ENCODE results near the gene STK11. TPM values are rescaled to one million over a fixed set of nuclear protein-coding genes. Genes with fewer than 3 reads are reported as not detected.

The STK11 gene
- total RNA-seq, 1 donor from 2014 or later = 27.4 TPM

GRCh38 chr19:1239420-1239795 is 33.8 kb downstream of the STK11 start:
- Histone ChIP-seq H3K9ac (no peak overlapping the region), H3K9me3 (ENCODE audit: low read depth) (no peaks in the 10 kb centered on the region), H3F3A (ENCODE audit: low read depth) (peaks cover 34% of the 10 kb centered on the region), H3K4me3 (peak overlapping the region; percentile 52), H3K27ac (no peak overlapping the region), H3K79me2 (ENCODE audit: low read depth) (peaks cover 20% of the 10 kb centered on the region), H3K36me3 (no peaks in the 10 kb centered on the region), H3K4me1 (peaks cover 13% of the 10 kb centered on the region), H3K4me2 (peak overlapping the region; percentile 97), H2AFZ (replicated peaks) (no peak overlapping the region), H3K27me3 (peaks cover 7% of the 10 kb centered on the region), H4K20me1 (ENCODE audit: low read depth) (peaks cover 14% of the 10 kb centered on the region)
- no peak overlapping the region for H3K27ac Mint-ChIP-seq
- DNase-seq (ENCODE audit: low spot score) = peak; percentile 26
- peak overlapping the region; percentile 89 for H3K4me3 Mint-ChIP-seq
- H3K36me3 Mint-ChIP-seq = no peaks in the 10 kb centered on the region
- no peaks in the 10 kb centered on the region for H3K9me3 Mint-ChIP-seq
- H3K27me3 Mint-ChIP-seq (ENCODE audit: insufficient read depth, low read depth) = peaks cover 10% of the 10 kb centered on the region
- peaks cover 29% of the 10 kb centered on the region for H3K4me1 Mint-ChIP-seq
- TF ChIP-seq CTCF (IDR thresholded peaks at IDR 0.05) (no peak), EZH2phosphoT487 (IDR thresholded peaks at IDR 0.05) (no peak), EZH2 (IDR thresholded peaks at IDR 0.05) (no peak)

DNA sequence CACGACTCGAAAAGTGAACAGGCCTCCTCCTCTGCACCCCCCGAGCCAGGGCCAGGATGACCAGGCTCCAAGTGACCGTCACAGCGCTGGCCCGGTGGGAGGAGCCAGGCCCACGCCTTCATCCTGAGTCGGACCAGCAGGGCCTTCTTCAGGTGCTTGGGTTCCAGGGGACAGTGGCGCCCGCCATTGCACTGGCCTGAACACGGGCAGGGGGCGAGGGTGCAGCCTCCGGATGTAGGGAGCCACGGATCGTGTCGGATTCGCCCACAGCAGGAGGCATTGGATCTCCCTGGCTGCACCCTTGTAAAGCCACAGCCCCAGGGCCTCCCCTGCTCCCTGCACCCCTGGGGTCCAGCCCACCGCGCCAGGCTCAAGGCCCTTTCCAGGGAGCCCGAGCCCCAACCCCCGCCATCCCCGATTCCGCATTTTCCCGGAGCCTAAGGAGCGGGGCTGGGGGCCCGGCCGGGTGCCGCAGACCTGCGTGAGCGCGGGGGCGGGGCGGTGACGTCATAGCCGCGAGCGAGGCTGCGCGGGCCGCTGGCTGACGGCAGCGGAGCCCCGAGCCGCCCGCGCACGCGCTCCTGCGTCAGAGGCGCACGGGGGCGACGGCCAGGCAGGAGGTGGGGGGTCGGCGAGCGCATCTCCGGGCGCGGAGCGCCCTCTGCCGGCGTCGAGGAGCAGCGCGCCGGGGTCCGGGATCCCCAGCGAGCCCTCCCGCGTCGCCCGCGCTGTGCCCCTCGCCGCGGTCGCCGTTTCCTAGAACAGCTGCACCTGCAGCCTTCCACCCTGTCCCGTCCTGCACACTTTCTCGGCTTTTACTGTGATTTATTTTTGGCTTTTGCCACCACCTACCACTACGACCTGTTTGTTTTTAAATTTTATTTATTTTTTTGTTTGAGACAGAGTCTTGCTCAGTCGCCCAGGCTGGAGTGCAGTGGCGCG is 34.5 kb downstream of the STK11 start:
- Histone ChIP-seq H3K4me3 (peak overlapping the region; percentile 52), H3K79me2 (ENCODE audit: low read depth) (peaks cover 20% of the 10 kb centered on the region), H2AFZ (replicated peaks) (peak overlapping the region; percentile 65), H3K36me3 (no peaks in the 10 kb centered on the region), H3K4me2 (peak overlapping the region; percentile 97), H3F3A (ENCODE audit: low read depth) (peaks cover 39% of the 10 kb centered on the region), H3K9me3 (ENCODE audit: low read depth) (no peaks in the 10 kb centered on the region), H3K9ac (no peak overlapping the region), H4K20me1 (ENCODE audit: low read depth) (peaks cover 20% of the 10 kb centered on the region), H3K4me1 (peaks cover 17% of the 10 kb centered on the region), H3K27ac (no peak overlapping the region), H3K27me3 (peaks cover 7% of the 10 kb centered on the region)
- peak overlapping the region; percentile 89 for H3K4me3 Mint-ChIP-seq
- H3K27ac Mint-ChIP-seq = no peak overlapping the region
- no peaks in the 10 kb centered on the region for H3K36me3 Mint-ChIP-seq
- TF ChIP-seq CTCF (IDR thresholded peaks at IDR 0.05) (peak; percentile 79), EZH2phosphoT487 (IDR thresholded peaks at IDR 0.05) (no peak)
- DNase-seq (ENCODE audit: low spot score) = peak; percentile 97
- peaks cover 10% of the 10 kb centered on the region for H3K27me3 Mint-ChIP-seq (ENCODE audit: insufficient read depth, low read depth)
- no peaks in the 10 kb centered on the region for H3K9me3 Mint-ChIP-seq
- peaks cover 33% of the 10 kb centered on the region for H3K4me1 Mint-ChIP-seq

GRCh38 chr19:1240925-1241324 is 35.3 kb downstream of the STK11 start:
- H2AFZ ChIP-seq (replicated peaks) = no peak overlapping the region

More at GRCh38 chr19:1240925-1241324, 35.3 kb downstream of the STK11 start:
- no peaks in the 10 kb centered on the region for H3K36me3 ChIP-seq
- peaks cover 17% of the 10 kb centered on the region for H3K4me1 ChIP-seq
- peaks cover 23% of the 10 kb centered on the region for H4K20me1 ChIP-seq (ENCODE audit: low read depth)
- H3K27ac ChIP-seq = no peak overlapping the region
- no peaks in the 10 kb centered on the region for H3K9me3 ChIP-seq (ENCODE audit: low read depth)
- no peak overlapping the region for H3K9ac ChIP-seq
- H3K9me3 Mint-ChIP-seq = no peaks in the 10 kb centered on the region
- peaks cover 33% of the 10 kb centered on the region for H3K4me1 Mint-ChIP-seq
- no peak overlapping the region for H3K4me3 ChIP-seq
- H3K27ac Mint-ChIP-seq = no peak overlapping the region
- peaks cover 10% of the 10 kb centered on the region for H3K27me3 Mint-ChIP-seq (ENCODE audit: insufficient read depth, low read depth)
- no peaks in the 10 kb centered on the region for H3K36me3 Mint-ChIP-seq
- H3F3A ChIP-seq (ENCODE audit: low read depth) = peaks cover 41% of the 10 kb centered on the region
- H3K4me3 Mint-ChIP-seq = peak overlapping the region; percentile 87
- TF ChIP-seq CTCF (IDR thresholded peaks at IDR 0.05) = no peak
- peak overlapping the region; percentile 97 for H3K4me2 ChIP-seq
- DNase-seq (ENCODE audit: low spot score) = no peak
- peaks cover 7% of the 10 kb centered on the region for H3K27me3 ChIP-seq
- H3K79me2 ChIP-seq (ENCODE audit: low read depth) = peaks cover 13% of the 10 kb centered on the region
